ENCODE results near the gene YWHAG. TPM values are rescaled to one million over a fixed set of nuclear protein-coding genes. Genes with fewer than 3 reads are reported as not detected.

Gene YWHAG
- total and polyA plus RNA-seq, 8 donors = 15.7 to 55.7 (median 33.9) TPM

DNA sequence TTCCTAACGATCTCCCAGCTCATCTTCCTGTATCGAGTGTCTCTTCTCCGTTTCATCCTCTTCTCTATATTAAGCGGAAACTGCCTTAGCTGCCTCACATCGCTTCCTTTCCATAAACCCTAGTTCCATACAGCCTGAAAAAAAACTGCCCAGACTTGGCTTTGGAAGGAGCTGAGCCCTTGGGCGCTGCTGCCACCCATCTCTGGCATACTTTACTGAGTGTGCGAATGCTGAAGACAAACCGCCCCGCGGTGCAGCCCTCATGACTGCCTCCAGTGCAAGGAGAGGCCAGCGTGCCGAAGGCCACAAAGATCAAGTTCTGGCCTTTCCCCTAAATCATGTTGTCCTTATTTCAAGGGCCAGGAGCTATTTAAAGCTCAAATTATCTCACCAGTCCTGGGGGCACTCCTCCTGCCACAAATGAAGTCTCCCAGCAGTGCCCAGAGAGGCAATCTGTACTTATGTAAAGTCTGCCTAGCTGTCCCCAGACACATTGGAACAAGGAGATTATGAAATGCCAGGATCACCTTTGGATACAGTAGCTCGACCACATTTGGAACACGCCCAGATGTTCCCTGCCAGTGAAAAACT is 25.2 kb downstream of the YWHAG start:
- 39 to 46% methylated on average over 14 of the region's 14 CpGs for WGBS, 2 donors
- Histone ChIP-seq H3K4me3 (no peak overlapping the region), H3K36me3 (peaks cover 0 to 9% (median 9%) of the 10 kb centered on the region in 3 donors), H3K27me3 (no peaks in the 10 kb centered on the region), H3K9me3 (no peaks in the 10 kb centered on the region), H3K27ac (peak overlapping the region in 3 of 4 donors; percentile 28 to 51 (median 49)), H3K4me1 (peaks cover 12 to 25% (median 16%) of the 10 kb centered on the region in 3 donors)
- TF ChIP-seq CTCF (IDR thresholded peaks at IDR 0.05) = no peak
- intact Hi-C loops (cut with DNase I) = no loop called here
- ATAC-seq (peak; percentile 57 to 79 (median 71)), DNase-seq (peak in 2 of 6 donors; percentile 22 to 31), FAIRE-seq (no peak)

- DNase-seq (no peak), ATAC-seq (no peak), FAIRE-seq (no peak)
- intact Hi-C loops (cut with DNase I) = no loop called here
- TF ChIP-seq CTCF (IDR thresholded peaks at IDR 0.05) = no peak
- H3K9me3 ChIP-seq = no peaks in the 10 kb centered on the region
- H3K27me3 ChIP-seq = no peaks in the 10 kb centered on the region
- 61 to 63% methylated on average over 9 of the region's 9 CpGs for WGBS, 2 donors
- peaks cover 0 to 9% (median 9%) of the 10 kb centered on the region in 3 donors for H3K36me3 ChIP-seq
- H3K27ac ChIP-seq = no peak overlapping the region
- no peak overlapping the region for H3K4me3 ChIP-seq
- H3K4me1 ChIP-seq = peaks cover 12 to 23% (median 23%) of the 10 kb centered on the region in 3 donors
These were observed 26.7 kb downstream of the YWHAG start for GRCh38 chr7:76332078-76332477.

GRCh38 chr7:76330673-76331072 is 28.1 kb downstream of the YWHAG start:
- H3K9me3 ChIP-seq = no peaks in the 10 kb centered on the region
- no peak for TF ChIP-seq CTCF (IDR thresholded peaks at IDR 0.05)
- DNase-seq = no peak
- H3K36me3 ChIP-seq = peaks cover 0 to 13% (median 9%) of the 10 kb centered on the region in 3 donors
- FAIRE-seq = no peak
- H3K4me3 ChIP-seq = no peak overlapping the region
- peaks cover 19 to 34% (median 33%) of the 10 kb centered on the region in 3 donors for H3K4me1 ChIP-seq
- no peak overlapping the region for H3K27ac ChIP-seq
- no peak for ATAC-seq
- WGBS, 2 donors = 87 to 93% methylated on average over 5 of the region's 5 CpGs
- H3K27me3 ChIP-seq = no peaks in the 10 kb centered on the region
- intact Hi-C loops (cut with DNase I) = no loop called here

- no peak for ATAC-seq
- no peaks in the 10 kb centered on the region for H3K27me3 ChIP-seq
- 38 to 55% methylated on average over 4 of the region's 4 CpGs for WGBS, 2 donors
- H3K9me3 ChIP-seq = no peaks in the 10 kb centered on the region
- peaks cover 0 to 13% (median 9%) of the 10 kb centered on the region in 3 donors for H3K36me3 ChIP-seq
- no peak overlapping the region for H3K27ac ChIP-seq
- FAIRE-seq = no peak
- peaks cover 19 to 34% (median 33%) of the 10 kb centered on the region in 3 donors for H3K4me1 ChIP-seq
- DNase-seq = no peak
- H3K4me3 ChIP-seq = no peak overlapping the region
- no peak for TF ChIP-seq CTCF (IDR thresholded peaks at IDR 0.05)
- intact Hi-C loops (cut with DNase I) = no loop called here
These were observed 28.5 kb downstream of the YWHAG start for GRCh38 chr7:76330261-76330660.

DNA sequence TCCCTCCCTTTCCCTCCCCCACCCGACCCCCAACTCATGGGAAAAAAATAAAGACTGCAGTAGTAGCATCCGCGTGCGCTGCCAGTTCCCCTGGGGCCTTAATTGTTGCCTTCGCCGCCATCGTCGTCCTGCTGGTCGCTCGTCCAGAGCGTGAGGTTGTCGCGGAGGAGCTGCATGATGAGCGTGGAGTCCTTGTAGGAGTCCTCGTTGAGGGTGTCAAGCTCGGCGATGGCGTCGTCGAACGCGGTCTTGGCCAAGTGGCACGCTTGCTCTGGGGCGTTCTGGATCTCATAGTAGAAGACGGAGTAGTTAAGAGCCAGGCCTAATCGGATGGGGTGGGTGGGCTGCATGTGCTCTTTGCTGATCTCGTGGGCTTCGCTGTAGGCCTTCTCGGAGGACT is 29.3 kb downstream of the YWHAG start:
- intact Hi-C loops (cut with DNase I) = no loop called here
- ATAC-seq (no peak), FAIRE-seq (no peak), DNase-seq (no peak)
- peaks cover 19 to 34% (median 33%) of the 10 kb centered on the region in 3 donors for H3K4me1 ChIP-seq
- no peaks in the 10 kb centered on the region for H3K9me3 ChIP-seq
- WGBS, 2 donors = 91 to 93% methylated on average over 29 of the region's 29 CpGs
- no peak overlapping the region for H3K27ac ChIP-seq
- H3K27me3 ChIP-seq = no peaks in the 10 kb centered on the region
- TF ChIP-seq CTCF (IDR thresholded peaks at IDR 0.05) = no peak
- peaks cover 0 to 13% (median 9%) of the 10 kb centered on the region in 3 donors for H3K36me3 ChIP-seq
- H3K4me3 ChIP-seq = no peak overlapping the region

Measured in pancreas (tissue), 10 donors.